ENCODE data around the gene CFAP46.

CFAP46 gene

DNA sequence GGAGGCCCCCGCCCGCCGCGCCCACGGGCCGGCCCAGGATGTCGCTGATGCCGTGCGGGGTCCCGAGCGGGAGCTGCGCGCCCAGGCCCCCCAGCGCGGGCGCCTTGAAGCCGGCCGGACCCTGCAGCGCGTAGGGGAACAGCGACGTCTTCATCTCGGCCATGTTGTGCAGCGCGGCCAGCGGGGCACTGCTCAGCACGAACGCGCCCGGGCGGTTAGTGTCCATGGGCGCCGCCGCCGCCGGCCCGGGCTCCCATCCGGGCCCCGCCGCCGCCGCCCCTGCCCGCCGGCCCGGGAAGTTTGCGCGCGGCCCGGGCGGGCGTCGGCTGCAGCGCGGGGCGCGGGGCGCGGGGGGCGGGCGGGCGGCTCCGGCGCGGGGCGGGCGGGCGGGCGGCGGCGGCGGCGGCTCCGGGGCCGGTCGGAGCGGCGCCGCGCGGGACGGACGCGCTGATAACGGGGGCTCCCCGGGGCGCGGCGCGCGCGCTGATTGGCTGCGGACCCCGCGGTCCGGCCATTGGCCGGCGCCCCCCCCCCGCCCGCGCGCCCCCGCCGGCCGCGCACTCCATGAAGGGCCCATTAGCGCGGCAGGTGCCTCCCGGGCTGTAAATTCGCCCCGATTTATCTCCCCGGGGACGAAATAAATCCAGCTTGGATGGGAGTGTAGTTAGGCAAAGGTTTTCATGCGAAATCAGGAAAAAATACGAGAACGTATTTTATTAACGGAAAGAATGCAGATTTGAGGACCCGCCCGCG lies 156.5 kb downstream of the CFAP46 start, which contains the start of gene NKX6-2:
Gene NKX6-2 (minus strand): TSS at position 425 of the 753 bp plus-strand sequence. CDS start 199 bp downstream, at position 226.
- TF ChIP-seq, protein P1, sequence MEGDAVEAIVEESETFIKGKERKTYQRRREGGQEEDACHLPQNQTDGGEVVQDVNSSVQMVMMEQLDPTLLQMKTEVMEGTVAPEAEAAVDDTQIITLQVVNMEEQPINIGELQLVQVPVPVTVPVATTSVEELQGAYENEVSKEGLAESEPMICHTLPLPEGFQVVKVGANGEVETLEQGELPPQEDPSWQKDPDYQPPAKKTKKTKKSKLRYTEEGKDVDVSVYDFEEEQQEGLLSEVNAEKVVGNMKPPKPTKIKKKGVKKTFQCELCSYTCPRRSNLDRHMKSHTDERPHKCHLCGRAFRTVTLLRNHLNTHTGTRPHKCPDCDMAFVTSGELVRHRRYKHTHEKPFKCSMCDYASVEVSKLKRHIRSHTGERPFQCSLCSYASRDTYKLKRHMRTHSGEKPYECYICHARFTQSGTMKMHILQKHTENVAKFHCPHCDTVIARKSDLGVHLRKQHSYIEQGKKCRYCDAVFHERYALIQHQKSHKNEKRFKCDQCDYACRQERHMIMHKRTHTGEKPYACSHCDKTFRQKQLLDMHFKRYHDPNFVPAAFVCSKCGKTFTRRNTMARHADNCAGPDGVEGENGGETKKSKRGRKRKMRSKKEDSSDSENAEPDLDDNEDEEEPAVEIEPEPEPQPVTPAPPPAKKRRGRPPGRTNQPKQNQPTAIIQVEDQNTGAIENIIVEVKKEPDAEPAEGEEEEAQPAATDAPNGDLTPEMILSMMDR (conservative IDR thresholded peaks at IDR 0.05; ENCODE audit: low read depth, low read length), result no peak
- DNase-seq (ENCODE audit: low read depth), result peak; percentile 8
- H3K4me3 ChIP-seq (ENCODE audit: low read depth, low read length), result no peak within 1 kb of the TSS

DNA sequence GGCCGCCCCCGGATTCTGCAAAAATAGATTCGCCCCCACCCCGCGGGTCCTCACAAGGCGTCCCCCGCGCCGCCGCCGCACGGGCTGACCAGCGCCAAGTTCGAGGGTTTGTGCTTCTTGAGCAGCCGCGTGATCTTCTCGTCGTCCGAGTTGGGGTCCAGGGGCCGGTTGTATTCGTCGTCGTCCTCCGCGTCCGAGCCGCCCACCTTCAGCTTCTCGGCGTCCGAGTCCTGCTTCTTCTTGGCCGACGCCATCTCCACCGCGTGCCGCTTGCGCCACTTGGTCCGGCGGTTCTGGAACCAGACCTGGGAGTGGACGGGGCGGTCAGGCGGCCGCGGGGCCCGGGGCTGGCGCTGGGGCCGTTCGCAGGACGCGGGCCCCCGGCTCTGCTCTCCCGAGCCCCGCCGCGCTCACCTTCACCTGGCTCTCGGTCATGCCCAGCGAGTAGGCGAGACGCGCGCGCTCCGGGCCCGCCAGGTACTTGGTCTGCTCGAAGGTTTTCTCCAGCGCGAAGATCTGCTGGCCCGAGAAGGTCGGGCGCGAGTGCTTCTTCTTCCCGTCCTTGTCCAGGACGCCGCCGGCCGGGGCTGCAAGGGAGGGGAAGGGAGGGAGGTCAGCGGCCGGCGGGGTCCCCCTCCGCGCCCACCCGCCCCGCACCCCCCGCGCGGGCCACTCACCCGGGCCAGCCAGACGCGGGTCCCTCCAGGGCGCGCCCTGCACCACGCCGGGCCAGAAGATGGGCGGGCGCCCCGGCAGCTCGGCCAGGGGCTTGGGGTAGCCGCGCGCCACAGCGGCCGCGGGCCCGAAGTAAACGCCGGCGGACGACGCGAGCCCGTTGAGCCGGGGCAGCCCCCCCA lies 157.3 kb downstream of the CFAP46 start:
- DNase-seq (ENCODE audit: low read depth), result peak; percentile 9
- TF ChIP-seq, protein P1 (conservative IDR thresholded peaks at IDR 0.05; ENCODE audit: low read depth, low read length), result no peak
- H3K4me3 ChIP-seq (ENCODE audit: low read depth, low read length), result no peak overlapping the region

DNA sequence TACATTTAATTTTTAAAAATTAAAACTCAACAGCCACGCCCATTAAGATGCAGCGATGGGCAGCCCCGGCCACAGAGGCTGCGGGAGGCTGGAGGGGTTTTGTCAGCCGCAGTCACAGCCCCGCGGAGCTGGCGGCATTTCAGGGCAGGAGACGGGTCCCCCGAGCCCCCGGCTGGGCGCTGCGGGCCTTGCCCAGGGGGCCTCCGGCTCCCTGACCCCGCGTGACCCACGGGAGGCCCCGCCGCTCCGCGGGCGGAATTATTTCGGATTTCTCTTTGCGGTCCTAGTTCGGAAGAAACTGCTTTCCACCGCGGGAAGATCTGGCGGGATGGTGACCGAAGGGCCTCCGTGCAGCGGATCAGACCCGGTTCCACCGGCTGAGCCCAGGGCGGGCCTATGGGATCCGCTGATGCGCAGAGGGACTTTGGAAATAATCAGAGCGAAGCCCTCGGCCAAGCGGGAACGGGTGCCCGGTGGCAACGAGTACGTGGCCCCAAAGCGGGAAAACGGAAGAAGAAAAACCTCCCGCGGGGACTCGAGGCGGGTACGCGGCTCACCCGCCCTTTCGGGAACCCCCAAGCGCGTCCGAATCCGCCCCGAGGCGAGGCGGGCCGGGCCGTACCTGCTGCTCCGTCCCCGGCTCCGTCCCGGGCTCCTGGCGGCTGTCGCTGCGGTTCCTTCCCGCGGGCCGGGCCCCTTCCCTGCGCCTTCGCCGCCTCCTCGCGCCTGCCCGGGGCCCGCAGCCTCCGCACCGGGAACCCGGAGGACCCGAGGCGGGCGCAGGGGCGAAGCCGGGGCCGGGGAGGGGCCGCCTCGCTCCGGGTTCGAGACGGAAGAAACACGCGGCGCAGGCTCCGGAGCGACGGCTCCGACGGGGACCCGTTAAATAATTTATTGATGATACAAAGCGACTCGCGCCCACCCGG lies 158.2 kb downstream of the CFAP46 start:
- no peak for DNase-seq (ENCODE audit: low read depth)
- TF ChIP-seq, protein P1 (conservative IDR thresholded peaks at IDR 0.05; ENCODE audit: low read depth, low read length), result no peak
- no peak overlapping the region for H3K4me3 ChIP-seq (ENCODE audit: low read depth, low read length)

DNA sequence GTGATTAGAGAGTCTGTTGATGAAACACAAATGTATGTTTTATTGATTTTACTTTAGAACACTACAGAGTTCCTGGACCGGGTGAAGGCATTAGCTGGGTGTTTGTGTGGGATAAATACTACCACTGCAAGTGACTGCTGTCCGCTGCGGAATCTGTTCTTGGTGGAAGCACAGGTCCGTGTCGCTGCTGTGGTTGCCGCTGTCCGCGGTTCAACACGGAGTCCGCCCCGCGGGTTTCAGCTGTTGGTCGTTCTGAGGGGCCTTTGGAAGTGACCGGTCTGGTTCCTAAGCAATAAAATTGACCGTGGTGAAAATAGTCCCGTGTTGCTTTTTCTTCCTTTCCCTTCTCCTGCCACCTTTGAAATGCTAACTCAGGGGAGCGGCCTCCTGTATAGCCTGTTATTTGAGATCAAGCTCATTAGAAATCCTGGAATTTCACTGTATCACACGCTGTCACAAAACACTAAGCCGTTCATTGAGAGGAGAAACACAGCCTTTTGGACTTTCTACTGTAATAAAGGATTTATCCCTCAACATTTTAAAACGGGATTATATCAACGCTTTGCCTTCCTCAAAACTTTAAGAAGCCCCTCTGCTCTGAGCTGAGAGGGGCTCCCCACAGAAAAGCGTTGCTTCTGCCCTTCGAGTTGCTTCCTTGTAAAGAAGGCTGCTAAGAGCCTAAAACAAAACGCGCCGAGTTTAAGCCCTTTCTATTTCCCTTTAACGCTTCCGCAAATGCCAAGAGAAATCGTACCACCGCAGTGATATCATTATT lies 159.0 kb downstream of the CFAP46 start:
- TF ChIP-seq, protein P1 (conservative IDR thresholded peaks at IDR 0.05; ENCODE audit: low read depth, low read length), result no peak
- no peak overlapping the region for H3K4me3 ChIP-seq (ENCODE audit: low read depth, low read length)
- DNase-seq (ENCODE audit: low read depth), result no peak

DNA sequence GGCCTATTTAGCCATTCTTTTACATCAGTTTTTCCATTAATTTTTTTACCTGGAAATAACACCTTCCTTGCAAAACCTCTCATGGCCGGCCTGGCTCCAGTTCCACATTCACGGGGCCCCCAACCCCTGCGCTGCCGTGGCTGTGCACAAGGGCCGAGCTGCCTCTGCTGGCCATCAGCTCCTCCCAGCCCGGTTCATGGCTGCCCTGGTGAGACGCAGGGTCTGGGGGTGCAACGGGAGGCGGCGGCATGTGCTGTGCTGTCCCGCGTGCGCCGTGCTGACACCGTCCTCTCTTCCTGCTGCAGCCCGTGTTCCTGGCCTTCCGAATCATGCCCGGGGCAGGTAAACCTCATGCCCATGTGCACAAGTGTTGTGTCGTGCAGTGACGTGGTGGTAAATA lies 160.8 kb downstream of the CFAP46 start:
- H3K4me3 ChIP-seq (ENCODE audit: low read depth, low read length), result no peak overlapping the region
- no peak for DNase-seq (ENCODE audit: low read depth)
- TF ChIP-seq, protein P1 (conservative IDR thresholded peaks at IDR 0.05; ENCODE audit: low read depth, low read length), result no peak

DNA sequence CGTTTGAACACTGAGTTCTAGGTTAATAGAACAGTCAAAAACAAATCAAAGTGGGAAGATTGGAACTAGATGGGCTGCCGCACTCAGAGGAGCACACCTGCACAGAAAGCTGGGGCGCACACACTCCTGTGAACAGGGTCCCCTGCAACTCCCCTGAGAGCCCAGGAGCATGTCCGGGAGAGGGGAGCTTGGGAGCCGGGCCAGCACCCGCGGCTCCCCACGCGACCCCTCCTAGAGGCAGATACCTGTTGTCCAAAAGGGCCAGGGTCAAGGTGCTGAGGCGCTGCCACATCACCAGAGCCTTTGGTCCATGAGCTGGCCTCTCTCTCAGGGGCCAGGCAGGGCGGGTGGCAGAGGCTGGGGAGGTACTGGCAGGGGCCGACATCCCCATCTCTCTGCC lies 162.0 kb downstream of the CFAP46 start:
- H3K4me3 ChIP-seq (ENCODE audit: low read depth, low read length), result no peak overlapping the region
- no peak for DNase-seq (ENCODE audit: low read depth)
- TF ChIP-seq, protein P1 (conservative IDR thresholded peaks at IDR 0.05; ENCODE audit: low read depth, low read length), result no peak
